Parathyroid adenoma (tissue), 2 donors: Measurements from ENCODE around the gene FOXR1.
A peak's percentile ranks its signal among the peaks of the same experiment; 100 is the strongest.

Experiments
- H2AFZ ChIP-seq: fragments of 300-600 bp; sonication (generic); one replicate; pipeline ENCODE4 v1.7.0; 2017; ENCODE audit warnings: antibody characterized with exemption, mild to moderate bottlenecking
- H3K27ac ChIP-seq: fragments of 300-600 bp; sonication (generic); one replicate; pipeline ENCODE4 v1.7.0; 2017
- H3K27me3 ChIP-seq: fragments of 300-600 bp; sonication (generic); one replicate; pipeline ENCODE4 v1.7.0; 2017; ENCODE audit warnings: low read length; ENCODE audit not compliant: control insufficient read depth, insufficient read depth
- H3K36me3 ChIP-seq: fragments of 300-600 bp; sonication (generic); one replicate; pipeline ENCODE4 v1.7.0; 2017; ENCODE audit warnings: low read length; ENCODE audit not compliant: control insufficient read depth, insufficient read depth
- H3K4me1 ChIP-seq: fragments of 300-600 bp; sonication (generic); one replicate; pipeline ENCODE4 v1.7.0; 2017; ENCODE audit warnings: control low read depth
- H3K4me2 ChIP-seq: fragments of 300-600 bp; sonication (generic); one replicate; pipeline ENCODE4 v1.7.0; 2017; ENCODE audit warnings: low read length
- H3K4me3 ChIP-seq: fragments of 300-600 bp; sonication (generic); one replicate; pipeline ENCODE4 v1.7.0; 2017; ENCODE audit warnings: low read depth, low read length
- H3K79me2 ChIP-seq: fragments of 300-600 bp; sonication (generic); one replicate; pipeline ENCODE4 v1.7.0; 2017; ENCODE audit warnings: control low read depth
- H3K9ac ChIP-seq: fragments of 300-600 bp; sonication (generic); one replicate; pipeline ENCODE4 v1.7.0; 2017; ENCODE audit warnings: mild to moderate bottlenecking
- H3K9me3 ChIP-seq: fragments of 300-600 bp; sonication (generic); one replicate; pipeline ENCODE4 v1.7.0; 2017; ENCODE audit warnings: low read length; ENCODE audit not compliant: control insufficient read depth
- CTCF ChIP-seq: fragments of 300-600 bp; sonication (generic); IDR thresholded peaks from one replicate; pipeline ENCODE4 v1.7.0; 2017; ENCODE audit warnings: antibody characterized with exemption, mild to moderate bottlenecking
- donor health status: primary hyperparathyroidism.

The FOXR1 gene

GRCh38 chr11:119030029-119030328, 58.4 kb downstream of the FOXR1 start:
- Histone ChIP-seq H3K79me2 (no peaks in the 10 kb centered on the region), H3K27me3 (no peaks in the 10 kb centered on the region), H3K4me1 (peaks cover 2% of the 10 kb centered on the region), H3K9ac (no peak overlapping the region), H3K27ac (no peak overlapping the region), H3K4me2 (peak overlapping the region; percentile 91), H3K36me3 (no peaks in the 10 kb centered on the region), H3K9me3 (no peaks in the 10 kb centered on the region), H3K4me3 (peak overlapping the region; percentile 80), H2AFZ (peak overlapping the region; percentile 92)
- TF ChIP-seq CTCF, result no peak

- Histone ChIP-seq H3K4me2 (peak within 1 kb of the TSS; percentile 91), H3K27me3 (no peaks in the 10 kb centered on the region), H3K27ac (peak within 1 kb of the TSS; percentile 65), H3K4me1 (peaks cover 2% of the 10 kb centered on the region), H3K79me2 (no peaks in the 10 kb centered on the region), H3K9ac (peak within 1 kb of the TSS; percentile 28), H3K36me3 (no peaks in the 10 kb centered on the region), H3K4me3 (peak within 1 kb of the TSS; percentile 80), H2AFZ (peak within 1 kb of the TSS; percentile 92), H3K9me3 (no peaks in the 10 kb centered on the region)
- no peak for TF ChIP-seq CTCF
Measured at GRCh38 chr11:119030329-119031047, 58.9 kb downstream of the FOXR1 start, which contains the start of gene SLC37A4. SLC37A4 (minus strand) TSS chr11:119030877.
